Activated CD4-positive, alpha-beta T cell treated with anti-CD3 and anti-CD28 coated beads, Interleukin-2, amount 10 ng/mL, durations not matched to agents 24 days and 14 days (primary cell): ENCODE data around the gene CST9L. TPM values are rescaled to one million over a fixed set of nuclear protein-coding genes. Genes with fewer than 3 reads are reported as not detected.

Experiments used
- DNase-seq: peaks from one replicate; pipeline ENCODE4 v3.0.0; 2022
- H3K27ac Mint-ChIP-seq: one replicate; pipeline ENCODE4 v1.8.0; 2022; ENCODE audit warnings: mild to moderate bottlenecking, mixed read lengths
- H3K27me3 Mint-ChIP-seq: one replicate; pipeline ENCODE4 v1.8.0; 2022; ENCODE audit warnings: mixed read lengths
- H3K36me3 Mint-ChIP-seq: one replicate; pipeline ENCODE4 v1.8.0; 2022; ENCODE audit warnings: low read depth, mild to moderate bottlenecking, mixed read lengths
- H3K4me1 Mint-ChIP-seq: one replicate; pipeline ENCODE4 v1.8.0; 2021; ENCODE audit warnings: mixed read lengths
- H3K4me3 Mint-ChIP-seq: one replicate; pipeline ENCODE4 v1.8.0; 2022; ENCODE audit warnings: mild to moderate bottlenecking, moderate library complexity, mixed read lengths
- H3K9me3 Mint-ChIP-seq: one replicate; pipeline ENCODE4 v1.8.0; 2021; ENCODE audit warnings: mixed read lengths
- intact Hi-C: fragments of 100-400 bp; cut with micrococcal nuclease; formaldehyde crosslinking; loops from one replicate; pipeline ENCODE4 v1.15.1; 2023
- total RNA-seq: library from RNA; stranded (reverse); gene quantifications from 2 replicates; pipeline ENCODE4 v1.2.3, GENCODE V29; 2022

CST9L gene
- total RNA-seq, 1 donor from 2014 or later: not detected

GRCh38 chr20:23574977-23575376 is 6.7 kb upstream of the CST9L start:
- Mint-ChIP-seq H3K27ac (no peak overlapping the region), H3K9me3 (no peaks in the 10 kb centered on the region), H3K36me3 (no peaks in the 10 kb centered on the region), H3K27me3 (peaks cover 7% of the 10 kb centered on the region), H3K4me1 (no peaks in the 10 kb centered on the region), H3K4me3 (no peak overlapping the region)
- no peak for DNase-seq
- intact Hi-C loops: no loop called here

GRCh38 chr20:23570178-23570760 is 2.0 kb upstream of the CST9L start:
- H3K9me3 Mint-ChIP-seq: no peaks in the 10 kb centered on the region
- peaks cover 2% of the 10 kb centered on the region for H3K4me1 Mint-ChIP-seq
- DNase-seq: no peak
- H3K27ac Mint-ChIP-seq: no peak overlapping the region
- peaks cover 4% of the 10 kb centered on the region for H3K27me3 Mint-ChIP-seq
- intact Hi-C loops: no loop called here
- no peak overlapping the region for H3K4me3 Mint-ChIP-seq
- no peaks in the 10 kb centered on the region for H3K36me3 Mint-ChIP-seq

- H3K27me3 Mint-ChIP-seq: peaks cover 2% of the 10 kb centered on the region
- H3K27ac Mint-ChIP-seq: no peak overlapping the region
- DNase-seq: no peak
- no peak overlapping the region for H3K4me3 Mint-ChIP-seq
- H3K4me1 Mint-ChIP-seq: peaks cover 2% of the 10 kb centered on the region
- no peaks in the 10 kb centered on the region for H3K9me3 Mint-ChIP-seq
- intact Hi-C loops: no loop called here
- H3K36me3 Mint-ChIP-seq: no peaks in the 10 kb centered on the region
Observed at GRCh38 chr20:23569570-23569969, 1.3 kb upstream of the CST9L start.

GRCh38 chr20:23568971-23569330 is 667 bp upstream of the CST9L start:
- no peak for DNase-seq
- no peaks in the 10 kb centered on the region for H3K27me3 Mint-ChIP-seq
- H3K4me3 Mint-ChIP-seq: no peak overlapping the region
- H3K4me1 Mint-ChIP-seq: peaks cover 2% of the 10 kb centered on the region
- no peaks in the 10 kb centered on the region for H3K9me3 Mint-ChIP-seq
- intact Hi-C loops: no loop called here
- H3K36me3 Mint-ChIP-seq: no peaks in the 10 kb centered on the region
- no peak overlapping the region for H3K27ac Mint-ChIP-seq

- H3K4me3 Mint-ChIP-seq: no peak overlapping the region
- H3K9me3 Mint-ChIP-seq: no peaks in the 10 kb centered on the region
- H3K4me1 Mint-ChIP-seq: peaks cover 2% of the 10 kb centered on the region
- H3K27ac Mint-ChIP-seq: no peak overlapping the region
- intact Hi-C loops: no loop called here
- no peaks in the 10 kb centered on the region for H3K27me3 Mint-ChIP-seq
- DNase-seq: no peak
- no peaks in the 10 kb centered on the region for H3K36me3 Mint-ChIP-seq
Observed at GRCh38 chr20:23566199-23566932, 1.9 kb downstream of the CST9L start.

GRCh38 chr20:23565503-23566045 is 2.7 kb downstream of the CST9L start:
- H3K27ac Mint-ChIP-seq: no peak overlapping the region
- DNase-seq: no peak
- intact Hi-C loops: no loop called here
- H3K4me3 Mint-ChIP-seq: no peak overlapping the region
- peaks cover 2% of the 10 kb centered on the region for H3K4me1 Mint-ChIP-seq
- no peaks in the 10 kb centered on the region for H3K36me3 Mint-ChIP-seq
- H3K9me3 Mint-ChIP-seq: no peaks in the 10 kb centered on the region
- no peaks in the 10 kb centered on the region for H3K27me3 Mint-ChIP-seq

GRCh38 chr20:23564927-23565326 is 3.4 kb downstream of the CST9L start:
- DNase-seq: no peak
- Mint-ChIP-seq H3K27ac (no peak overlapping the region), H3K36me3 (no peaks in the 10 kb centered on the region), H3K27me3 (no peaks in the 10 kb centered on the region), H3K9me3 (no peaks in the 10 kb centered on the region), H3K4me1 (peaks cover 2% of the 10 kb centered on the region), H3K4me3 (no peak overlapping the region)
- intact Hi-C loops: no loop called here

- no peak overlapping the region for H3K4me3 Mint-ChIP-seq
- H3K27ac Mint-ChIP-seq: no peak overlapping the region
- H3K4me1 Mint-ChIP-seq: peaks cover 2% of the 10 kb centered on the region
- H3K36me3 Mint-ChIP-seq: no peaks in the 10 kb centered on the region
- peaks cover 5% of the 10 kb centered on the region for H3K9me3 Mint-ChIP-seq
- peaks cover 1% of the 10 kb centered on the region for H3K27me3 Mint-ChIP-seq
- intact Hi-C loops: no loop called here
- DNase-seq: no peak
Observed at GRCh38 chr20:23562721-23563342, 5.5 kb downstream of the CST9L start.

GRCh38 chr20:23554401-23554800 is 13.9 kb downstream of the CST9L start:
- no peak for DNase-seq
- no peak overlapping the region for H3K4me3 Mint-ChIP-seq
- intact Hi-C loops: no loop called here
- no peak overlapping the region for H3K27ac Mint-ChIP-seq
- no peaks in the 10 kb centered on the region for H3K4me1 Mint-ChIP-seq
- no peaks in the 10 kb centered on the region for H3K36me3 Mint-ChIP-seq
- H3K27me3 Mint-ChIP-seq: peaks cover 8% of the 10 kb centered on the region
- peaks cover 13% of the 10 kb centered on the region for H3K9me3 Mint-ChIP-seq

GRCh38 chr20:23551786-23552185 is 16.5 kb downstream of the CST9L start:
- peaks cover 3% of the 10 kb centered on the region for H3K27me3 Mint-ChIP-seq
- H3K9me3 Mint-ChIP-seq: no peaks in the 10 kb centered on the region
- H3K27ac Mint-ChIP-seq: no peak overlapping the region
- no peak for DNase-seq
- intact Hi-C loops: no loop called here
- no peaks in the 10 kb centered on the region for H3K4me1 Mint-ChIP-seq
- H3K4me3 Mint-ChIP-seq: no peak overlapping the region
- no peaks in the 10 kb centered on the region for H3K36me3 Mint-ChIP-seq

- Mint-ChIP-seq H3K36me3 (no peaks in the 10 kb centered on the region), H3K9me3 (no peaks in the 10 kb centered on the region), H3K4me3 (no peak overlapping the region), H3K4me1 (no peaks in the 10 kb centered on the region), H3K27me3 (no peaks in the 10 kb centered on the region), H3K27ac (no peak overlapping the region)
- intact Hi-C loops: no loop called here
- DNase-seq: no peak
Observed at GRCh38 chr20:23551383-23551782, 16.9 kb downstream of the CST9L start.

- Mint-ChIP-seq H3K27ac (no peak overlapping the region), H3K4me1 (no peaks in the 10 kb centered on the region), H3K4me3 (no peak overlapping the region), H3K9me3 (no peaks in the 10 kb centered on the region), H3K36me3 (no peaks in the 10 kb centered on the region), H3K27me3 (no peaks in the 10 kb centered on the region)
- DNase-seq: peak; percentile 35
- intact Hi-C loops: no loop called here
Observed at GRCh38 chr20:23550227-23550626, 18.1 kb downstream of the CST9L start.

GRCh38 chr20:23548408-23548807 is 19.9 kb downstream of the CST9L start:
- H3K4me3 Mint-ChIP-seq: no peak overlapping the region
- H3K36me3 Mint-ChIP-seq: no peaks in the 10 kb centered on the region
- H3K27me3 Mint-ChIP-seq: no peaks in the 10 kb centered on the region
- no peak overlapping the region for H3K27ac Mint-ChIP-seq
- intact Hi-C loops: no loop called here
- no peaks in the 10 kb centered on the region for H3K4me1 Mint-ChIP-seq
- DNase-seq: no peak
- H3K9me3 Mint-ChIP-seq: no peaks in the 10 kb centered on the region

GRCh38 chr20:23547613-23548012 is 20.7 kb downstream of the CST9L start:
- intact Hi-C loops: no loop called here
- DNase-seq: no peak
- H3K9me3 Mint-ChIP-seq: no peaks in the 10 kb centered on the region
- no peaks in the 10 kb centered on the region for H3K27me3 Mint-ChIP-seq
- H3K27ac Mint-ChIP-seq: no peak overlapping the region
- no peak overlapping the region for H3K4me3 Mint-ChIP-seq
- no peaks in the 10 kb centered on the region for H3K36me3 Mint-ChIP-seq
- H3K4me1 Mint-ChIP-seq: no peaks in the 10 kb centered on the region
